ENCODE data around the gene KCTD1.

The KCTD1 gene

GRCh38 chr18:26421503-26421902 lies 126.8 kb downstream of the KCTD1 start:
- DNase-seq: no peak

GRCh38 chr18:26419746-26420145 lies 128.6 kb downstream of the KCTD1 start:
- DNase-seq: no peak

GRCh38 chr18:26418225-26418624 lies 130.1 kb downstream of the KCTD1 start:
- no peak for DNase-seq

GRCh38 chr18:26417190-26417589 lies 131.2 kb downstream of the KCTD1 start:
- no peak for DNase-seq

- no peak for DNase-seq
Observed at GRCh38 chr18:26416652-26417150, 131.7 kb downstream of the KCTD1 start.

GRCh38 chr18:26415631-26416030 lies 132.7 kb downstream of the KCTD1 start:
- DNase-seq: no peak

- no peak for DNase-seq
Observed at GRCh38 chr18:26414901-26415440, 133.4 kb downstream of the KCTD1 start.

- no peak for DNase-seq
Observed at GRCh38 chr18:26409091-26409490, 139.3 kb downstream of the KCTD1 start.

- no peak for DNase-seq
Observed at GRCh38 chr18:26407736-26408601, 140.4 kb downstream of the KCTD1 start.

- no peak for DNase-seq
Observed at GRCh38 chr18:26406854-26407517, 141.4 kb downstream of the KCTD1 start.

- no peak for DNase-seq
Observed at GRCh38 chr18:26406324-26406723, 142.0 kb downstream of the KCTD1 start.

- DNase-seq: no peak
Observed at GRCh38 chr18:26405190-26405801, 143.1 kb downstream of the KCTD1 start.

All from DMS79 (cell line).